ENCODE data around the gene NOSTRIN.
"Not testable (repeated sequence)": the region's sequence is repeated elsewhere in the genome, so short reads cannot be mapped to it uniquely, and the experiment has no call there.

The NOSTRIN gene

DNA sequence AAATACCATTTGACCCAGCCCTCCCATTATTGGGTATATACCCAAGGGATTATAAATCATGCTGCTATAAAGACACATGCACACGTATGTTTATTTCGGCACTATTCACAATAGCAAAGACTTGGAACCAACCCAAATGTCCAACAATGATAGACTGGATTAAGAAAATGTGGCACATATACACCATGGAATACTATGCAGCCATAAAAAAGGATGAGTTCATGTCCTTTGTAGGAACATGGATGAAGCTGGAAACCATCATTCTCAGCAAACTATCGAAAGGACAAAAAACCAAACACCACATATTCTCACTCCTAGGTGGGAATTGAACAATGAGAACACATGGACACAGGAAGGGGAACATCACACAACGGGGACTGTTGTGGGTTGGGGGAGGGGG, 68.4 kb downstream of the NOSTRIN start:
- H3K36me3 ChIP-seq (ENCODE audit: control insufficient read depth, insufficient read depth, low read length); H3K27ac ChIP-seq (ENCODE audit: low read depth, low read length); H3K9ac ChIP-seq (ENCODE audit: low read length); H3K27me3 ChIP-seq (ENCODE audit: control insufficient read depth, insufficient read depth, low read length); H3K4me1 ChIP-seq (ENCODE audit: control insufficient read depth, insufficient read depth, low read length); H3K4me3 ChIP-seq (ENCODE audit: low read length): not testable (repeated sequence)

DNA sequence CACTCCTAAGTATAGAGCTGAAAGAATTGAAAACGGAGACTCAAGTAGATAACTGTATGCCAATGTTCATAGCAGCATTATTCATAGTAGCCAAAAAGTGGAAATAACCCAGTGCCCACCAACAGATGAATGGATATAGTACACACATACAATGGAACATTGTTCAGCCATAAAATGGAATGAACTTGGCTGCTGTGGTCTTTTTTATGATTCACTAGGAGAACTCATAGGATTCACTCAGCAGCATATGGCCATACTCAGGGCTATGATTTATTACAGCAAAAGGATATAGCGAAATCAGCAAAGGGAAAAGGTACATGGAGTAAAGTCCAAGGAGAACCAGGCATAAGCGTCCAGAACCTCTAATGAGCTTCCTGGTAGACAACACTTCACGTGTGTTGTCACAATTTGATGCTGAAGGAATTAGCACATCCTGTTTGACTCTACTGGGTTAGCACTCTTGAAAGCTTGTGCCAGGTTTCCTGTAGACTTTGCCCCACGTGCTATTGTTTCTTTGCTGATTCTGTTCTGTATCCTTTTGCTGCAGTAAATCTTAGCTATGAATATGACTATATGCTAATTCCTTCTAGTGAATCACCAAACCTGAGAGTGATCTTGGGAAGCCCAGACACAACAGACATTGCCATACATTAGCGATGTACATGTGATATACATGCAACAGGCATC, 72.1 kb downstream of the NOSTRIN start:
- Histone ChIP-seq H3K27me3 (ENCODE audit: control insufficient read depth, insufficient read depth, low read length) (no peaks in the 10 kb centered on the region), H3K36me3 (ENCODE audit: control insufficient read depth, insufficient read depth, low read length) (no peaks in the 10 kb centered on the region), H3K9ac (ENCODE audit: low read length) (no peak overlapping the region), H3K4me3 (ENCODE audit: low read length) (no peak overlapping the region), H3K27ac (ENCODE audit: low read depth, low read length) (no peak overlapping the region), H3K4me1 (ENCODE audit: control insufficient read depth, insufficient read depth, low read length) (no peaks in the 10 kb centered on the region)

DNA sequence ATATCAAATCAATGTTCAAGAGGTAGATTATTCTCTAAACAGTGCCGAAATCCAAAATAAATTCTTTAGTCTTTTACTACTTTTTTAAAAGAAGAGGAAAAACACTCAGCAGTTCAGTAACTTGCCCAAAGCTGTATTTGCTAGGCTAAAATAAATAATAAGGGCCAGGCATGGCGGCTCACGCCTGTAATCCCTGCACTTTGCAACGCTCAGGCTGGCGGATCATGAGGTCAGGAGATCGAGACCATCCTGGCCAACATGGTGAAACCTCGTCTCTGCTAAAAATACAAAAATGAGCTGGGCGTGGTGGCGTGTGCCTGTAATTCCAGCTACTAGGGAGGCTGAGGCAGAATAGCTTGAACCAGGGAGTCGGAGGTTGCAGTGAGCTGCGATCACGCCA, 79.7 kb downstream of the NOSTRIN start:
- not testable (repeated sequence) for H3K9ac ChIP-seq (ENCODE audit: low read length); H3K4me3 ChIP-seq (ENCODE audit: low read length); H3K4me1 ChIP-seq (ENCODE audit: control insufficient read depth, insufficient read depth, low read length); H3K27me3 ChIP-seq (ENCODE audit: control insufficient read depth, insufficient read depth, low read length); H3K27ac ChIP-seq (ENCODE audit: low read depth, low read length); H3K36me3 ChIP-seq (ENCODE audit: control insufficient read depth, insufficient read depth, low read length)

DNA sequence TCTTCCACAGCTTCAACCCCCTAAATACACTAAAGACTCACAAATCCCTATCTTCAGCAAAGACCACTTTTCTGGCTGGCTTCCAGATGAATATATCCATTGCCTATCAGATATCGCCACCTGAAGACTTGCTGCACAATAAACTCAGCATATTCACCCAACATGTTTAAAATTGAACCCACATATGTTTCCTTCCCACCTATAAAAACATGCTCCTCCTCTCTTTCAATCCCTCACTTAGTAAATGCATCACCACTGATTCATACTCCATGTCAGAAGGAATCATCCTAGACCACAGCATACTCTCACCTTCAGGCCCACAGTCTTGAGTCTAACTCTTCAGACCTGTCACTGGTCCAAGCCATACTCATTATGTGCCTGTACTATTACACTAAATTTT, 82.5 kb downstream of the NOSTRIN start:
- Histone ChIP-seq H3K27me3 (ENCODE audit: control insufficient read depth, insufficient read depth, low read length) (no peaks in the 10 kb centered on the region), H3K9ac (ENCODE audit: low read length) (no peak overlapping the region), H3K4me3 (ENCODE audit: low read length) (no peak overlapping the region), H3K27ac (ENCODE audit: low read depth, low read length) (no peak overlapping the region), H3K4me1 (ENCODE audit: control insufficient read depth, insufficient read depth, low read length) (no peaks in the 10 kb centered on the region), H3K36me3 (ENCODE audit: control insufficient read depth, insufficient read depth, low read length) (no peaks in the 10 kb centered on the region)

DNA sequence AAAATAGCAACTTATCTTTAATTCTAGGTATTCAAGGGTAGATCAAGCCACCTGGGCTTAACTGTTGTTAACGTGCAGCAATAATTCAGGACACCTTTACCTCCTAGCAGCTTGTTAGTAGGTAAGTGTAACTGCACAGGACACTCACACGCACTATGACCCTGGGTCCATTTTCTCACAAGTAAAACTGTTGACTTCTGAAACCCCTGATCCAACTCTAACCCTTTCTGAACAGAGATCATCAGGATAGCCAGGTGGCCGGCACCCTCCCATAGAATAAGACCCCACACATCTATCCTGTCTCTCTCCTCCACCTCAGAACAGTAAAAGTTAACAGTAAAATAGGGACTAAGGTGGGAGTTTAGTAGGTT, 87.2 kb downstream of the NOSTRIN start:
- Histone ChIP-seq H3K4me1 (ENCODE audit: control insufficient read depth, insufficient read depth, low read length) (no peaks in the 10 kb centered on the region), H3K36me3 (ENCODE audit: control insufficient read depth, insufficient read depth, low read length) (no peaks in the 10 kb centered on the region), H3K27me3 (ENCODE audit: control insufficient read depth, insufficient read depth, low read length) (no peaks in the 10 kb centered on the region), H3K4me3 (ENCODE audit: low read length) (peak overlapping the region; percentile 77), H3K27ac (ENCODE audit: low read depth, low read length) (no peak overlapping the region), H3K9ac (ENCODE audit: low read length) (no peak overlapping the region)

DNA sequence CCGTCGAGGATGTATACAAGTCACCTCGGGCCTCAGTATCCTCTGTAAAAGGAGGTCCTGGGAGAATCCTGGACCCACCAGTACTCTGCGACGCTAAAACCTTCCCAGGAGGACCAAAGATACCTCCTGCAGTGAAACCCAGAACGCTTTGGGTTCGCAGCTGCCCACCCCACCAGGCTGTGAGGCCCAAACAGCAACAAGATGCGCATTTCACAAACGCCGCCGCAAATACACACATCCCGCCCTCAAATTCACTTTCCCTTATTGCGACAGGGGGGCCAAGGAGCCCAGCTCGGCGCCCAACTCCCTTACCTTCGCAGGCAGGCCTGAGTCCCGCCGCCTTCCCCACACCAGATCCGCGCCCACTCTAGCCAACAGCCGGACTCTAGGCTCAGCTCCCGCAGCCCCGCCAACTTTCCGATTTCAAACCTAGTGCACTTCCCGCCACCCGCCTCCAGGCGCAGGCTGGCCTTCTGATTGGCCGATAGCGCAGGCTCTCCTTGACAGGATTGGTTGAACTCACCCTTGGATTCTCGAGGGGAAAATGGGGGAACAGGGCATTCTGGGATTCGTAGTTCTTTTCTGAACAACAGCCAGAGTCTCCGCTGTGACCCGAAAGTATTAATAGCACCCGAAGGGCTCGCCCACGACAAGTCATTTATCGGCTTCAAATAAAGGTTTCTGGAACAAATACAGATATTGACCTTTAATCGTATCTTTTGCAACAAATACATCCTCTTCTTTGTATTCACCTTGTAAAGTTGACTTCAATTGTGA, 87.8 kb downstream of the NOSTRIN start, which contains the start of gene SPC25:
SPC25 (minus strand) TSS at position 425 of the 777 bp plus-strand sequence. CDS start 911 bp downstream, outside the sequence.
- Histone ChIP-seq H3K4me1 (ENCODE audit: control insufficient read depth, insufficient read depth, low read length) (no peaks in the 10 kb centered on the region), H3K36me3 (ENCODE audit: control insufficient read depth, insufficient read depth, low read length) (no peaks in the 10 kb centered on the region), H3K4me3 (ENCODE audit: low read length) (peak within 1 kb of the TSS; percentile 77), H3K27ac (ENCODE audit: low read depth, low read length) (no peak within 1 kb of the TSS), H3K27me3 (ENCODE audit: control insufficient read depth, insufficient read depth, low read length) (no peaks in the 10 kb centered on the region), H3K9ac (ENCODE audit: low read length) (peak within 1 kb of the TSS; percentile 45)

DNA sequence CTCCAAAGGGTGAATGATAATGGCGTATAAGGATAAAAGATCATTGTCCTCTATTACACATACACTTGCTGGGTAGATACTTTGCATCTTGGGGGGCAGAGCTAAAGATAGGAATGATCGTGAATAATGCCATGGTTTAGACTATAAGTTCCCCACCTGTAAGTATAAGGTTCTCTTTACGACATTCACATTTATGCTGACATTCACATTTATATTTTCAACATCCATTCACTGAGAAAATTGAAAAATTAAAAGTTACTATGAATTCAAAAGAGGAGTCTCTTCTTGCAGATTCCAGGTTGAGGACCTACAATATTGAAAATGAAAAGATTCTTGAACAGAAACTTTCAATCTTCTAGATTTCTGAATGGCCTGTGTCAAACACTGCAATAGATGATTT, 89.9 kb downstream of the NOSTRIN start:
- Histone ChIP-seq H3K4me1 (ENCODE audit: control insufficient read depth, insufficient read depth, low read length) (no peaks in the 10 kb centered on the region), H3K36me3 (ENCODE audit: control insufficient read depth, insufficient read depth, low read length) (no peaks in the 10 kb centered on the region), H3K27me3 (ENCODE audit: control insufficient read depth, insufficient read depth, low read length) (no peaks in the 10 kb centered on the region), H3K27ac (ENCODE audit: low read depth, low read length) (no peak overlapping the region), H3K4me3 (ENCODE audit: low read length) (no peak overlapping the region), H3K9ac (ENCODE audit: low read length) (no peak overlapping the region)

DNA sequence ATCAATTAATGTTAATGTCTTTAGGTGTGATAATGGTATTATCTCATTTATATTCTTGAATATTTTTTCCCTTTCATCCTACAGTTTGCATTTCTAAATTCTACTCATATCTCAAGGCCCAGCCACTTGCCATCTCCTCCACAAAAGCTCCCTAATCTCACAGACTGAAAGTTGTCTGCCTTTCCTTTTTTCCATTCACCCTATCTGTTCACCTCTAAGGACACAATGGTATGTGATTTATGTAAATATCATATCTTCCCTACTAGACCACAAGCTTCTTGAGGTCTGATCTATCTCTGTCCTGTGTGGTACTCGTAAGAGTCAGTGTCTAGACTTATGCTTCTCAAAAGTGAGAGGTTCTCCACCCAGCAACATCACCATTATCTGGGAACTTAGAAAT, 91.7 kb downstream of the NOSTRIN start:
- H3K4me1 ChIP-seq (ENCODE audit: control insufficient read depth, insufficient read depth, low read length): no peaks in the 10 kb centered on the region
- H3K27me3 ChIP-seq (ENCODE audit: control insufficient read depth, insufficient read depth, low read length): no peaks in the 10 kb centered on the region
- H3K9ac ChIP-seq (ENCODE audit: low read length): no peak overlapping the region
- H3K4me3 ChIP-seq (ENCODE audit: low read length): no peak overlapping the region
- H3K27ac ChIP-seq (ENCODE audit: low read depth, low read length): no peak overlapping the region
- no peaks in the 10 kb centered on the region for H3K36me3 ChIP-seq (ENCODE audit: control insufficient read depth, insufficient read depth, low read length)

DNA sequence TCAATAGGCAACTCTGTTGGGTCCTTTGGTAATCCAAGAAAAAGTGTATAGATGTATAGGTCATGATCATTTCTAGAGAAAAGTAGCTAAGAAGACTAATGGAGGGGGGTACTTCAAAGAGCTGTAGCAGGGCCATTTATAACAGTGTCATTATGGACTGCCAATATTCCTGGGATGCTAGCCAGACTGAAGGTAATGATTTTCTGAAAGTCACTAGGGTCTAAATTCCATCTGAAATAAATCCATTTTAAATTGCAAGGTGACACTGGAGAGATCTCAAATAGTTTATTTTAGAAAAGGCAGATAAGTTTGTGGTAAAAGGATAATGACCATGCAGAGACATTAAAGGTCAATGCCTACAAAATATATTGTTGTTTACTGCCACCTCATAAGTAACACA, 92.3 kb downstream of the NOSTRIN start:
- Histone ChIP-seq H3K36me3 (ENCODE audit: control insufficient read depth, insufficient read depth, low read length) (no peaks in the 10 kb centered on the region), H3K27me3 (ENCODE audit: control insufficient read depth, insufficient read depth, low read length) (no peaks in the 10 kb centered on the region), H3K9ac (ENCODE audit: low read length) (no peak overlapping the region), H3K4me3 (ENCODE audit: low read length) (no peak overlapping the region), H3K27ac (ENCODE audit: low read depth, low read length) (no peak overlapping the region), H3K4me1 (ENCODE audit: control insufficient read depth, insufficient read depth, low read length) (no peaks in the 10 kb centered on the region)

DNA sequence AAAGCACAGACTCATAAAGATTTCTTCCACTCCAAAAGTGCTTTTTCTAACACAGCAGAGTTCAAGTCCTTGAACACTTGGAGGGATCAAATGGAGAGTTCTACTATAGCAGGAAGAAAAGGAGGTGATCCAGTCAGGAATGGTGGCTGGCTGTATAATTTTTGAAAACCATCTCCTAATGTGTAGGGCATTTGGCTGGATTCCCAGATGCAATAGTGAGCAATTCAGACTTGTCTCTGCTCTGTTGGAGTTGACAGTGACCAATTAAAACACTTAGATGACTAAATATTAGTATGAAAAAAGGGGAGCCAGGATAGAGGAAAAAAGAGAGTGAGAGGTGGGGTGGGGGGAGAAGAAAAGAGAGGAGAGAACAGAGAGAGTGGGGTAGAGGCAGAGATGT, 93.3 kb downstream of the NOSTRIN start:
- no peaks in the 10 kb centered on the region for H3K36me3 ChIP-seq (ENCODE audit: control insufficient read depth, insufficient read depth, low read length)
- no peak overlapping the region for H3K9ac ChIP-seq (ENCODE audit: low read length)
- H3K4me1 ChIP-seq (ENCODE audit: control insufficient read depth, insufficient read depth, low read length): no peaks in the 10 kb centered on the region
- H3K27me3 ChIP-seq (ENCODE audit: control insufficient read depth, insufficient read depth, low read length): no peaks in the 10 kb centered on the region
- H3K27ac ChIP-seq (ENCODE audit: low read depth, low read length): no peak overlapping the region
- no peak overlapping the region for H3K4me3 ChIP-seq (ENCODE audit: low read length)

DNA sequence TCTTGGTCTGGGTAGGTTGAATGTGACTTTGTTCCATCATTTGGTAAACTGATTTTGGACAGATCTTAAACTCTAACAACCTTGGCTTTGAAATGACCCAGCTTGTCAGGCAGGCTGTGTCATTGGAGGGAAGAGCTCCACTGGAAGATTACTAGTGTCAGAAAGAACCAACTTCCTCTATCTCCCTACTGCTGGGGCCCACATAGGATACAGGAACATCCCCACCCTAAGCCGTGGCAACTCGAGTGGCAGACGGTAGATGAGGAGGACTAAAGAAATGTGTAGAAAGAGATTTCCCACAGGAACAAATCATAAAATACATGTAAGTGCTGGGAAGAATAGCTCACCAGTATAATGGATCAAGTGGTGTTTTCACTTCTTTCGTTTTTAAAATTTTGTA, 94.3 kb downstream of the NOSTRIN start:
- no peak overlapping the region for H3K9ac ChIP-seq (ENCODE audit: low read length)

DNA sequence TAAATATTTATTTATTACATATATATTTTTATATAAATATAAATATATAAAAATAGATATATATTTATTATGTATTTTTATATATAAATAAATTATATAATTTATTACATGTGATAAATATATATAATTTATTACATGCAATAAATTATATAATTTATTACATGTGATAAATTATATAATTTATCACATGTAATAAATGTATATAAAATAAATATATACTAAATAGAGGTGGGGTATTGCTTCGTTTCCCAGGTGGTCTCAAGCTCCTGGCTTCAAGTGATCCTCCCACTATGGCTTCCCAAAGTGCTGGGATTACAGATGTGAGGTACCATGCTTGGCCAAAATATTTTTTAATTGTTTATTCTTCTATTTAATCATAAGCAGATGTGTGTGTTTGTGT, 95.0 kb downstream of the NOSTRIN start:
- H3K9ac ChIP-seq (ENCODE audit: low read length): no peak overlapping the region
- no peak overlapping the region for H3K27ac ChIP-seq (ENCODE audit: low read depth, low read length)
- H3K4me1 ChIP-seq (ENCODE audit: control insufficient read depth, insufficient read depth, low read length): no peaks in the 10 kb centered on the region
- H3K36me3 ChIP-seq (ENCODE audit: control insufficient read depth, insufficient read depth, low read length): no peaks in the 10 kb centered on the region
- H3K27me3 ChIP-seq (ENCODE audit: control insufficient read depth, insufficient read depth, low read length): no peaks in the 10 kb centered on the region
- H3K4me3 ChIP-seq (ENCODE audit: low read length): no peak overlapping the region

More for the DNA sequence above, 94.3 kb downstream of the NOSTRIN start:
- H3K27ac ChIP-seq (ENCODE audit: low read depth, low read length): no peak overlapping the region
- H3K27me3 ChIP-seq (ENCODE audit: control insufficient read depth, insufficient read depth, low read length): no peaks in the 10 kb centered on the region
- H3K4me3 ChIP-seq (ENCODE audit: low read length): no peak overlapping the region
- no peaks in the 10 kb centered on the region for H3K36me3 ChIP-seq (ENCODE audit: control insufficient read depth, insufficient read depth, low read length)
- H3K4me1 ChIP-seq (ENCODE audit: control insufficient read depth, insufficient read depth, low read length): no peaks in the 10 kb centered on the region

DNA sequence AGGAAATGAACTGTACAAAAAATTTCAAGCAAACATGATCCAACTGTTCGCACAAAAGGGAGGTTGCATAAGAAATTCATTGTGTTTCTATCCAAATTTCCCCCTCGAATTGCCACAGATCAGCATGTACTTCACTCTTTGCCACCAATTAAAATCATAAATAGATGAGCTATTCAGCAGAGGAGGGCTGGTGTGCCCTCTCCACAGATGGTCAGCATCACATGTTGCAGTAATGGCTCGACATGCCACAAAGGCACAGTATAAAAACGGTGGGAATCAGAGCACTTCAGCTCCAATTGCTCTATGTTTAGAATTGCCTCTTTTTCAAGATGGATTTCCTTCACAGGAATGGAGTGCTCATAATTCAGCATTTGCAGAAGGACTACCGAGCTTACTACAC, 98.6 kb downstream of the NOSTRIN start, which contains the start of gene G6PC2:
G6PC2 (plus strand) TSS at position 289 of the 400 bp plus-strand sequence; CDS start at position 330, 41 bp downstream.
- Histone ChIP-seq H3K4me1 (ENCODE audit: control insufficient read depth, insufficient read depth, low read length) (no peaks in the 10 kb centered on the region), H3K4me3 (ENCODE audit: low read length) (no peak within 1 kb of the TSS), H3K27ac (ENCODE audit: low read depth, low read length) (no peak within 1 kb of the TSS)

More for the DNA sequence above, 98.6 kb downstream of the NOSTRIN start, which contains the start of gene G6PC2:
- no peaks in the 10 kb centered on the region for H3K36me3 ChIP-seq (ENCODE audit: control insufficient read depth, insufficient read depth, low read length)
- H3K27me3 ChIP-seq (ENCODE audit: control insufficient read depth, insufficient read depth, low read length): no peaks in the 10 kb centered on the region
- H3K9ac ChIP-seq (ENCODE audit: low read length): no peak within 1 kb of the TSS
